HCT116 (cell line): ENCODE results near the gene KMT2B.

Experiments
- CBX3 ChIP-seq: IDR thresholded peaks from 2 replicates; pipeline ENCODE4 v1.6.1; 2012; ENCODE audit warnings: low read depth
- CTCF ChIP-seq, 3 experiments: fragments of 200-600 bp in 1 of 3; sonication (generic) in 1 of 3; IDR thresholded peaks in 2 of 3; conservative IDR thresholded peaks in 1 of 3; 2 replicates each; pipeline ENCODE4 v1.5.1; 2012 to 2017; ENCODE audit warnings: low read depth in 2 of 3, low read length in 2 of 3, antibody characterized with exemption in 1 of 3, borderline replicate concordance in 1 of 3, control low read depth in 1 of 3, mild to moderate bottlenecking in 1 of 3, mixed read lengths in 1 of 3, mixed run types in 1 of 3, moderate library complexity in 1 of 3; ENCODE audit not compliant: insufficient read depth in 1 of 3
- POLR2A ChIP-seq: IDR thresholded peaks from 2 replicates; pipeline ENCODE4 v1.7.0; 2011; ENCODE audit warnings: borderline replicate concordance; ENCODE audit not compliant: insufficient read depth, insufficient read length; ENCODE audit errors: extremely low read depth
- SRF ChIP-seq: IDR thresholded peaks from 2 replicates; pipeline ENCODE4 v1.6.1; 2012; ENCODE audit warnings: low read depth

- TF ChIP-seq CBX3 (no peak), CTCF (IDR thresholded peaks at IDR 0.05 in 2 of 3, conservative IDR thresholded peaks at IDR 0.05 in 1 of 3; ENCODE audit: borderline replicate concordance in 1 of 3, insufficient read depth in 1 of 3, low read depth in 2 of 3, low read length in 2 of 3) (no peak), POLR2A (peak; percentile 10), SRF (no peak)
These were observed 39.5 kb downstream of the KMT2B start for GRCh38 chr19:35757231-35757748.
